GM15510 (cell line): ENCODE data around the gene EFNA3.

Experiments
- POLR2A ChIP-seq: IDR thresholded peaks from 3 replicates; pipeline ENCODE4 v1.6.1; 2011; ENCODE audit warnings: borderline replicate concordance; ENCODE audit not compliant: insufficient read length; ENCODE audit errors: extremely low read depth

The EFNA3 gene

GRCh38 chr1:155042789-155043188, 35.8 kb upstream of the EFNA3 start:
- TF ChIP-seq POLR2A = no peak

- TF ChIP-seq POLR2A = no peak
These were observed 35.3 kb upstream of the EFNA3 start for GRCh38 chr1:155043301-155043702.

GRCh38 chr1:155043793-155044192, 34.8 kb upstream of the EFNA3 start:
- TF ChIP-seq POLR2A = no peak

GRCh38 chr1:155044365-155044764, 34.3 kb upstream of the EFNA3 start:
- no peak for TF ChIP-seq POLR2A

- no peak for TF ChIP-seq POLR2A
These were observed 33.6 kb upstream of the EFNA3 start for GRCh38 chr1:155044812-155045657.

GRCh38 chr1:155048449-155049334, 29.9 kb upstream of the EFNA3 start:
- no peak for TF ChIP-seq POLR2A

GRCh38 chr1:155049651-155050559, 28.7 kb upstream of the EFNA3 start:
- TF ChIP-seq POLR2A = no peak

GRCh38 chr1:155050560-155051341, 27.9 kb upstream of the EFNA3 start, which contains the start of gene ADAM15:
ADAM15 (plus strand) TSS chr1:155051316; CDS start chr1:155051387, 71 bp downstream.
- TF ChIP-seq POLR2A = no peak

GRCh38 chr1:155051342-155051776, 27.3 kb upstream of the EFNA3 start:
- peak; percentile 57 for TF ChIP-seq POLR2A

GRCh38 chr1:155051777-155052398, 26.7 kb upstream of the EFNA3 start:
- no peak for TF ChIP-seq POLR2A

- TF ChIP-seq POLR2A = no peak
These were observed 25.9 kb upstream of the EFNA3 start for GRCh38 chr1:155052439-155053395.

- TF ChIP-seq POLR2A = no peak
These were observed 25.0 kb upstream of the EFNA3 start for GRCh38 chr1:155053531-155054105.
